ENCODE data around the gene GOLIM4. TPM values are rescaled to one million over a fixed set of nuclear protein-coding genes. Genes with fewer than 3 reads are reported as not detected.

GOLIM4 gene
- polyA plus RNA-seq, 2 of the 4 experiments (the other 2 are of a cell fraction): 22.4 to 23.6 TPM

DNA sequence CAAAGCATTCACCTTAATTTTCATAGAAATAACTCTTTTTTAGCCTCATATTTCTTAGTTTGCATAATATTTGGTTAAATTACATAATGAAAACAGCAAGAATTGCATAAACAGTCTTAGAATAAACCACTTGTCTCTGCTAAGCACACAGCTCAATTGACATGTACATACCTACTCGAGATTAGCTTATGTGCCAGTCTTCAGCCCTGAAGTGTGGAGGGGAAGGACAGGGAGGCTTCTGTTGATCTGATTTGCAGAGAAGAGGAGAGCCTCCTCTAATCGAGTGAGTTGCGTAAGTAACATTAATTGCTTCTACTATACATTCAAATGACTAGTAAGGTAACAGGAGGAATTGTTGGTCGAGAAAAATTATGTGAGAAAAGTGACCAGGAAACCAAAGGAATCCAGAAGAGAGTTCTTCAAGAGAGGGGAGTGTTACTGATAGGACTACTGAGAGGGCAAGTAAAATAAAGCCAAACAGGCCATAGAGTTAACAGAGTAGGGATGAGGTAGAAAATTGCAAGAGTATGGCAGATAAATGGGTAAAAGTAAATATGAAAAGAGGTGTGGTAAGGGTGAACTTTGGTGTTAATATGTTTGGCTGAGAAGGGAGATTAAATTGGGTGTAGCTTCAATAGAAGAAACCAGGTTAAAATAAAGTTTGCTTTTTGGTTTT, 7.1 kb upstream of the GOLIM4 start:
- Histone ChIP-seq H3K4me2 (no peak overlapping the region), H3K9me3 (no peaks in the 10 kb centered on the region), H3K4me3 (no peak overlapping the region), H3K27ac (no peak overlapping the region), H3K4me1 (no peaks in the 10 kb centered on the region)
- TF ChIP-seq KDM1A (IDR thresholded peaks at IDR 0.05; ENCODE audit: low read depth): no peak
- no peak for TF ChIP-seq ZFP36 (IDR thresholded peaks at IDR 0.05; ENCODE audit: borderline replicate concordance, partially characterized antibody)
- no peak for TF ChIP-seq BHLHE40 (IDR thresholded peaks at IDR 0.05; ENCODE audit: low read depth, low read length)
- no peak for TF ChIP-seq FOSB (CRISPR knock-in tag; IDR thresholded peaks at IDR 0.05)
- no peak for TF ChIP-seq MAZ (IDR thresholded peaks at IDR 0.05; ENCODE audit: borderline replicate concordance, low read depth, low read length)
- TF ChIP-seq NFE2L2 (conservative IDR thresholded peaks at IDR 0.05; ENCODE audit: low read length): no peak
- TF ChIP-seq POLR2A (IDR thresholded peaks at IDR 0.05; ENCODE audit: low read length): no peak
- TF ChIP-seq MAFK (IDR thresholded peaks at IDR 0.05; ENCODE audit: partially characterized antibody): no peak
- TF ChIP-seq CBX8 (IDR thresholded peaks at IDR 0.05): no peak
- no peak for TF ChIP-seq ESRRA (IDR thresholded peaks at IDR 0.05; ENCODE audit: borderline replicate concordance, low read length)
- no peak for TF ChIP-seq FOXS1 (CRISPR knock-in tag; IDR thresholded peaks at IDR 0.05)
- TF ChIP-seq, protein P1, sequence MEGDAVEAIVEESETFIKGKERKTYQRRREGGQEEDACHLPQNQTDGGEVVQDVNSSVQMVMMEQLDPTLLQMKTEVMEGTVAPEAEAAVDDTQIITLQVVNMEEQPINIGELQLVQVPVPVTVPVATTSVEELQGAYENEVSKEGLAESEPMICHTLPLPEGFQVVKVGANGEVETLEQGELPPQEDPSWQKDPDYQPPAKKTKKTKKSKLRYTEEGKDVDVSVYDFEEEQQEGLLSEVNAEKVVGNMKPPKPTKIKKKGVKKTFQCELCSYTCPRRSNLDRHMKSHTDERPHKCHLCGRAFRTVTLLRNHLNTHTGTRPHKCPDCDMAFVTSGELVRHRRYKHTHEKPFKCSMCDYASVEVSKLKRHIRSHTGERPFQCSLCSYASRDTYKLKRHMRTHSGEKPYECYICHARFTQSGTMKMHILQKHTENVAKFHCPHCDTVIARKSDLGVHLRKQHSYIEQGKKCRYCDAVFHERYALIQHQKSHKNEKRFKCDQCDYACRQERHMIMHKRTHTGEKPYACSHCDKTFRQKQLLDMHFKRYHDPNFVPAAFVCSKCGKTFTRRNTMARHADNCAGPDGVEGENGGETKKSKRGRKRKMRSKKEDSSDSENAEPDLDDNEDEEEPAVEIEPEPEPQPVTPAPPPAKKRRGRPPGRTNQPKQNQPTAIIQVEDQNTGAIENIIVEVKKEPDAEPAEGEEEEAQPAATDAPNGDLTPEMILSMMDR (IDR thresholded peaks at IDR 0.05): no peak
- TF ChIP-seq, protein P2, sequence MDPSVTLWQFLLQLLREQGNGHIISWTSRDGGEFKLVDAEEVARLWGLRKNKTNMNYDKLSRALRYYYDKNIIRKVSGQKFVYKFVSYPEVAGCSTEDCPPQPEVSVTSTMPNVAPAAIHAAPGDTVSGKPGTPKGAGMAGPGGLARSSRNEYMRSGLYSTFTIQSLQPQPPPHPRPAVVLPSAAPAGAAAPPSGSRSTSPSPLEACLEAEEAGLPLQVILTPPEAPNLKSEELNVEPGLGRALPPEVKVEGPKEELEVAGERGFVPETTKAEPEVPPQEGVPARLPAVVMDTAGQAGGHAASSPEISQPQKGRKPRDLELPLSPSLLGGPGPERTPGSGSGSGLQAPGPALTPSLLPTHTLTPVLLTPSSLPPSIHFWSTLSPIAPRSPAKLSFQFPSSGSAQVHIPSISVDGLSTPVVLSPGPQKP (IDR thresholded peaks at IDR 0.05; ENCODE audit: low read depth, low read length): no peak
- no peak for TF ChIP-seq HDAC2 (IDR thresholded peaks at IDR 0.05)
- no peak for FAIRE-seq
- ATAC-seq: no peak
- DNase-seq (ENCODE audit: low read depth in 1 of 2, low spot score in 1 of 2): no peak
- CTCF ChIA-PET: no interaction called here
- POLR2A ChIA-PET: no interaction called here
- 54% methylated on average over 4 of the region's 4 CpGs for WGBS (ENCODE audit: missing lambda C conversion rate)

DNA sequence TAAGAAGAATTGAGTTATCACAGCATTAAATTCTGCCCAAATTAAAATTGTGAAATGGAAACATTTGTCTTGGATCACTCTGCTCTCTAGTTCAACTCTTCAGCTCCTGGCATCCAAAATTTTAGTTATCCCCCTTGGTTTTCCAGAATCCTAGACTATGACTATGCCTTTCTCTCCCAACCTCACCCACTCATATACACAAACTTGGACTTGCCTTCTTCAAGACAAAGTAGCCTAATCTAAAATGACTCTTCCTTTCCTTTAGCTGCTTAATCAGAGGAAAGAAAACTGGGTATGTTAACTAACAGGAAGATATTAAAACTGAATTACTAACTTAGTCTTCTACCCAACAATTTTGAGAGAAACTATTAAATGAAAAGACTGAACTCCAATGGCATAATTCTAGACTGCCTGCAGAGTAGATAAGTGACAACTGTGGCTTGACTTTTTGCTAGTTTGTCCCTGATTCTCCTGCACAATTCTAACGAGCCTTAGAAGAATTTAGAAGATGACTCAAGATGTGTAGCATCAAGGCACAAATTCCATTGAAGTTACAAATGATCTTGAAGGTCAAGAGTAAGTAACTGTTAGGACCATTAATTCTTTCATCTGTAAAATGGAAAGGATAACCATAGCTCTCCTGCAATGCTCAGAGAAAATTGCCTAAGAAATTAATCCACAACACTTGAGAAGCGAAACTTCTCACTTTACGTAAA, 5.2 kb upstream of the GOLIM4 start:
- DNase-seq (ENCODE audit: low read depth in 1 of 2, low spot score in 1 of 2): no peak
- 61% methylated on average over 3 of the region's 3 CpGs for WGBS (ENCODE audit: missing lambda C conversion rate)
- H3K9me3 ChIP-seq: no peaks in the 10 kb centered on the region
- no peak for TF ChIP-seq NFE2L2 (conservative IDR thresholded peaks at IDR 0.05; ENCODE audit: low read length)
- POLR2A ChIA-PET: no interaction called here
- H3K4me2 ChIP-seq: no peak overlapping the region
- no peak overlapping the region for H3K4me3 ChIP-seq
- CTCF ChIA-PET: interaction anchor here (0.6 kb wide), 1 partner anchor 13 kb away, joined by 3 read pairs; no protein-coding TSS in a partner anchor
- no peak for ATAC-seq
- H3K27ac ChIP-seq: no peak overlapping the region
- peaks cover 7% of the 10 kb centered on the region for H3K4me1 ChIP-seq
- FAIRE-seq: no peak

DNA sequence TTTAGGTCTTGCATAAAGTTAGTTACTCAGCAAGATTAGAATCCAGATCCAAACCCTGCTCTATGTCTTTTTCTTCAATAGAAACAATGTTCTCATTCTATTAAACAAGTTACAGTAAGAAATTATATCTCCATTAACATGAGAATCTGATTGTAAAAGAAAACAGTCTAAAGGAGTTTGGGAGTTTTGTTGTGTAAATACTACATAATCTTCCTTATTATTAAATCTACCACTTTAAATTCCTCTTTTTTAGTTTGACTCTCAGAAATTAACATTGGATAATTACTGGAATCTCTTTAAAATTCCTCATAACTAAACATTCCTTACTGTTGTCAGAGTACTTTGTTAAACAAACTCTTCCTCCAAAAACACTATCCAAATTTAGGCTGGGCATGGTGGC, 1.7 kb upstream of the GOLIM4 start:
- H3K4me2 ChIP-seq: no peak overlapping the region
- DNase-seq (ENCODE audit: low read depth in 1 of 2, low spot score in 1 of 2): no peak
- H3K27ac ChIP-seq: no peak overlapping the region
- ChIA-PET CTCF (no interaction called here), POLR2A (no interaction called here)
- no peaks in the 10 kb centered on the region for H3K9me3 ChIP-seq
- H3K4me3 ChIP-seq: no peak overlapping the region
- ATAC-seq: no peak
- no peak for FAIRE-seq
- H3K4me1 ChIP-seq: peaks cover 24% of the 10 kb centered on the region
- no peak for TF ChIP-seq MYC (IDR thresholded peaks at IDR 0.05; ENCODE audit: borderline replicate concordance, low read length)
- no peak for TF ChIP-seq CBX2 (IDR thresholded peaks at IDR 0.05; ENCODE audit: borderline replicate concordance, low read depth)
- TF ChIP-seq FOSB (CRISPR knock-in tag; IDR thresholded peaks at IDR 0.05): no peak
- TF ChIP-seq CHD4 (IDR thresholded peaks at IDR 0.05; ENCODE audit: borderline replicate concordance): no peak
- TF ChIP-seq FOSL2 (IDR thresholded peaks at IDR 0.05): no peak
- TF ChIP-seq FOSL2 (CRISPR knock-in tag; IDR thresholded peaks at IDR 0.05): no peak
- TF ChIP-seq, protein P3, sequence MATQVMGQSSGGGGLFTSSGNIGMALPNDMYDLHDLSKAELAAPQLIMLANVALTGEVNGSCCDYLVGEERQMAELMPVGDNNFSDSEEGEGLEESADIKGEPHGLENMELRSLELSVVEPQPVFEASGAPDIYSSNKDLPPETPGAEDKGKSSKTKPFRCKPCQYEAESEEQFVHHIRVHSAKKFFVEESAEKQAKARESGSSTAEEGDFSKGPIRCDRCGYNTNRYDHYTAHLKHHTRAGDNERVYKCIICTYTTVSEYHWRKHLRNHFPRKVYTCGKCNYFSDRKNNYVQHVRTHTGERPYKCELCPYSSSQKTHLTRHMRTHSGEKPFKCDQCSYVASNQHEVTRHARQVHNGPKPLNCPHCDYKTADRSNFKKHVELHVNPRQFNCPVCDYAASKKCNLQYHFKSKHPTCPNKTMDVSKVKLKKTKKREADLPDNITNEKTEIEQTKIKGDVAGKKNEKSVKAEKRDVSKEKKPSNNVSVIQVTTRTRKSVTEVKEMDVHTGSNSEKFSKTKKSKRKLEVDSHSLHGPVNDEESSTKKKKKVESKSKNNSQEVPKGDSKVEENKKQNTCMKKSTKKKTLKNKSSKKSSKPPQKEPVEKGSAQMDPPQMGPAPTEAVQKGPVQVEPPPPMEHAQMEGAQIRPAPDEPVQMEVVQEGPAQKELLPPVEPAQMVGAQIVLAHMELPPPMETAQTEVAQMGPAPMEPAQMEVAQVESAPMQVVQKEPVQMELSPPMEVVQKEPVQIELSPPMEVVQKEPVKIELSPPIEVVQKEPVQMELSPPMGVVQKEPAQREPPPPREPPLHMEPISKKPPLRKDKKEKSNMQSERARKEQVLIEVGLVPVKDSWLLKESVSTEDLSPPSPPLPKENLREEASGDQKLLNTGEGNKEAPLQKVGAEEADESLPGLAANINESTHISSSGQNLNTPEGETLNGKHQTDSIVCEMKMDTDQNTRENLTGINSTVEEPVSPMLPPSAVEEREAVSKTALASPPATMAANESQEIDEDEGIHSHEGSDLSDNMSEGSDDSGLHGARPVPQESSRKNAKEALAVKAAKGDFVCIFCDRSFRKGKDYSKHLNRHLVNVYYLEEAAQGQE (IDR thresholded peaks at IDR 0.05): no peak
- no peak for TF ChIP-seq ESRRA (IDR thresholded peaks at IDR 0.05; ENCODE audit: borderline replicate concordance, low read length)
- TF ChIP-seq MAZ (IDR thresholded peaks at IDR 0.05; ENCODE audit: borderline replicate concordance, low read depth, low read length): no peak
- no peak for TF ChIP-seq NR3C1 (IDR thresholded peaks at IDR 0.05)
- TF ChIP-seq CEBPB (IDR thresholded peaks at IDR 0.05): no peak
- TF ChIP-seq KDM1A (IDR thresholded peaks at IDR 0.05; ENCODE audit: low read depth): no peak
- TF ChIP-seq, protein P4, sequence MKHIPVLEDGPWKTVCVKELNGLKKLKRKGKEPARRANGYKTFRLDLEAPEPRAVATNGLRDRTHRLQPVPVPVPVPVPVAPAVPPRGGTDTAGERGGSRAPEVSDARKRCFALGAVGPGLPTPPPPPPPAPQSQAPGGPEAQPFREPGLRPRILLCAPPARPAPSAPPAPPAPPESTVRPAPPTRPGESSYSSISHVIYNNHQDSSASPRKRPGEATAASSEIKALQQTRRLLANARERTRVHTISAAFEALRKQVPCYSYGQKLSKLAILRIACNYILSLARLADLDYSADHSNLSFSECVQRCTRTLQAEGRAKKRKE (CRISPR knock-in tag; IDR thresholded peaks at IDR 0.05; ENCODE audit: low read depth): no peak
- TF ChIP-seq ZSCAN20 (CRISPR knock-in tag; IDR thresholded peaks at IDR 0.05): no peak
- no peak for TF ChIP-seq MAFK (IDR thresholded peaks at IDR 0.05; ENCODE audit: partially characterized antibody)
- TF ChIP-seq, protein P5, sequence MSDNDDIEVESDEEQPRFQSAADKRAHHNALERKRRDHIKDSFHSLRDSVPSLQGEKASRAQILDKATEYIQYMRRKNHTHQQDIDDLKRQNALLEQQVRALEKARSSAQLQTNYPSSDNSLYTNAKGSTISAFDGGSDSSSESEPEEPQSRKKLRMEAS (IDR thresholded peaks at IDR 0.05): no peak
- TF ChIP-seq RAD21 (conservative IDR thresholded peaks at IDR 0.05 in 1 of 2, IDR thresholded peaks at IDR 0.05 in 1 of 2): no peak

All from A549 (cell line).